Measurements from ENCODE around the gene EEF1A1. TPM values are rescaled to one million over a fixed set of nuclear protein-coding genes. Genes with fewer than 3 reads are reported as not detected.

The EEF1A1 gene
- total RNA-seq, 1 experiment from 2014 or later, result 6,057 TPM

DNA sequence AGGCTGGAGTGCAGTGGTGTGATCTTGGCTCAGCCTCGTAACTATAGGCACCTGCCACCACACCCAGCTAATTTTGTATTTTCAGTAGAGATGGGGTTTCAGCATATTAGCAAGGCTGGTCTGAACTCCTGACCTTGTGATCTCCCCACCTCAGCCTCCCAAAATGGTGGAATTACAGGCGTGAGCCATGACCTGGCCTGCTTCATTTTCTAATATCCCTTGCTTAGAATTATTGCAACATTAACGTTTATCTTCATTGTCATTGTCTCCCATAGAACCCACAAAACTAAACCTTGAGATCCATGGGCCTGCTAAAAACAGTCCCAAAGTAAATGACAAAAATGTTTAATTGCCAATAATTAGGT is 6.1 kb downstream of the EEF1A1 start:
- DNase-seq, result no peak

GRCh38 chr6:73513496-73513854 is 7.4 kb downstream of the EEF1A1 start:
- TF ChIP-seq, protein P1, sequence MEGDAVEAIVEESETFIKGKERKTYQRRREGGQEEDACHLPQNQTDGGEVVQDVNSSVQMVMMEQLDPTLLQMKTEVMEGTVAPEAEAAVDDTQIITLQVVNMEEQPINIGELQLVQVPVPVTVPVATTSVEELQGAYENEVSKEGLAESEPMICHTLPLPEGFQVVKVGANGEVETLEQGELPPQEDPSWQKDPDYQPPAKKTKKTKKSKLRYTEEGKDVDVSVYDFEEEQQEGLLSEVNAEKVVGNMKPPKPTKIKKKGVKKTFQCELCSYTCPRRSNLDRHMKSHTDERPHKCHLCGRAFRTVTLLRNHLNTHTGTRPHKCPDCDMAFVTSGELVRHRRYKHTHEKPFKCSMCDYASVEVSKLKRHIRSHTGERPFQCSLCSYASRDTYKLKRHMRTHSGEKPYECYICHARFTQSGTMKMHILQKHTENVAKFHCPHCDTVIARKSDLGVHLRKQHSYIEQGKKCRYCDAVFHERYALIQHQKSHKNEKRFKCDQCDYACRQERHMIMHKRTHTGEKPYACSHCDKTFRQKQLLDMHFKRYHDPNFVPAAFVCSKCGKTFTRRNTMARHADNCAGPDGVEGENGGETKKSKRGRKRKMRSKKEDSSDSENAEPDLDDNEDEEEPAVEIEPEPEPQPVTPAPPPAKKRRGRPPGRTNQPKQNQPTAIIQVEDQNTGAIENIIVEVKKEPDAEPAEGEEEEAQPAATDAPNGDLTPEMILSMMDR (conservative IDR thresholded peaks at IDR 0.05; ENCODE audit: low read depth, low read length), result no peak
- ATAC-seq (peak; percentile 3), DNase-seq (peak; percentile 26)
- Histone ChIP-seq H3K4me1 (ENCODE audit: insufficient read depth, low read length) (peaks cover 10% of the 10 kb centered on the region; the same call in 1 of the 2 replicates), H3K9me2 (replicated peaks; ENCODE audit: low read length) (no peaks in the 10 kb centered on the region), H3K27ac (ENCODE audit: low read length) (no peak overlapping the region), H3K9ac (ENCODE audit: low read length) (no peak overlapping the region), H3K9me3 (ENCODE audit: low read length) (no peaks in the 10 kb centered on the region), H4K20me1 (ENCODE audit: low read length) (peaks cover 31% of the 10 kb centered on the region), H3F3A (ENCODE audit: low read length, unreplicated experiment) (peaks cover 32% of the 10 kb centered on the region), H3K36me3 (ENCODE audit: low read depth, low read length) (peaks cover 34% of the 10 kb centered on the region), H3K4me3 (ENCODE audit: low read length) (no peak overlapping the region), H2AFZ (ENCODE audit: low read length) (no peak overlapping the region), H3K27me3 (ENCODE audit: low read length) (no peaks in the 10 kb centered on the region), H3K79me2 (ENCODE audit: low read length) (peaks cover 21% of the 10 kb centered on the region), H3K4me2 (ENCODE audit: low read length) (no peak overlapping the region)
- POLR2A ChIA-PET (ENCODE audit: unreplicated experiment), result interaction anchor here (0.6 to 1.0 kb wide), 4 partner anchors 67 to 1207 kb away, joined by 3 to 6 read pairs (median 4); no protein-coding TSS in a partner anchor
- intact Hi-C loops (cut with micrococcal nuclease), result no loop called here
- CTCF ChIA-PET, result no interaction called here
- no TSS peak for BruUV-seq (replicated peaks)

More for the DNA sequence above, 6.1 kb downstream of the EEF1A1 start:
- Histone ChIP-seq H3K4me1 (ENCODE audit: insufficient read depth, low read length) (peaks cover 10% of the 10 kb centered on the region; the same call in 1 of the 2 replicates), H3K36me3 (ENCODE audit: low read depth, low read length) (peaks cover 46% of the 10 kb centered on the region), H3F3A (ENCODE audit: low read length, unreplicated experiment) (peaks cover 37% of the 10 kb centered on the region), H3K27me3 (ENCODE audit: low read length) (no peaks in the 10 kb centered on the region), H3K9me3 (ENCODE audit: low read length) (no peaks in the 10 kb centered on the region), H3K4me2 (ENCODE audit: low read length) (no peak overlapping the region), H3K27ac (ENCODE audit: low read length) (peak overlapping the region; percentile 26; the same call in 1 of the 2 replicates), H2AFZ (ENCODE audit: low read length) (no peak overlapping the region), H3K4me3 (ENCODE audit: low read length) (no peak overlapping the region), H4K20me1 (ENCODE audit: low read length) (peaks cover 40% of the 10 kb centered on the region), H3K9me2 (replicated peaks; ENCODE audit: low read length) (no peaks in the 10 kb centered on the region), H3K79me2 (ENCODE audit: low read length) (peaks cover 33% of the 10 kb centered on the region), H3K9ac (ENCODE audit: low read length) (no peak overlapping the region)
- TF ChIP-seq, protein P1 (conservative IDR thresholded peaks at IDR 0.05; ENCODE audit: low read depth, low read length), result no peak
- TF ChIP-seq EZH2phosphoT487 (IDR thresholded peaks at IDR 0.05; ENCODE audit: borderline replicate concordance, low read length) (no peak), EZH2 (IDR thresholded peaks at IDR 0.05; ENCODE audit: low read length, unreplicated experiment) (no peak)
- no TSS peak for BruUV-seq (replicated peaks)
- POLR2A ChIA-PET (ENCODE audit: unreplicated experiment), result interaction anchor here (0.6 kb wide), 1 partner anchor 102 kb away, joined by 21 read pairs; no protein-coding TSS in a partner anchor
- CTCF ChIA-PET, result no interaction called here
- intact Hi-C loops (cut with micrococcal nuclease), result loop anchor here (1.0 kb wide), 1 partner anchor 96 kb away; no protein-coding TSS in a partner anchor
- ATAC-seq, result no peak

GRCh38 chr6:73511796-73512195 is 9.0 kb downstream of the EEF1A1 start:
- H3K9ac ChIP-seq (ENCODE audit: low read length), result no peak overlapping the region
- CTCF ChIA-PET, result no interaction called here
- no peak overlapping the region for H3K27ac ChIP-seq (ENCODE audit: low read length)
- ATAC-seq (no peak), DNase-seq (peak; percentile 12)
- POLR2A ChIA-PET (ENCODE audit: unreplicated experiment), result interaction anchor here (0.7 kb wide), 1 partner anchor 133 kb away, joined by 4 read pairs; no protein-coding TSS in a partner anchor
- intact Hi-C loops (cut with micrococcal nuclease), result no loop called here
- H3K4me3 ChIP-seq (ENCODE audit: low read length), result no peak overlapping the region
- H3K9me2 ChIP-seq (replicated peaks; ENCODE audit: low read length), result no peaks in the 10 kb centered on the region
- no peak overlapping the region for H2AFZ ChIP-seq (ENCODE audit: low read length)
- H3F3A ChIP-seq (ENCODE audit: low read length, unreplicated experiment), result peaks cover 27% of the 10 kb centered on the region
- no peak overlapping the region for H3K4me2 ChIP-seq (ENCODE audit: low read length)
- H3K9me3 ChIP-seq (ENCODE audit: low read length), result no peaks in the 10 kb centered on the region
- H4K20me1 ChIP-seq (ENCODE audit: low read length), result peaks cover 21% of the 10 kb centered on the region
- peaks cover 7% of the 10 kb centered on the region; the same call in 1 of the 2 replicates for H3K79me2 ChIP-seq (ENCODE audit: low read length)
- H3K27me3 ChIP-seq (ENCODE audit: low read length), result no peaks in the 10 kb centered on the region
- H3K36me3 ChIP-seq (ENCODE audit: low read depth, low read length), result peaks cover 21% of the 10 kb centered on the region
- peaks cover 4% of the 10 kb centered on the region; the same call in 1 of the 2 replicates for H3K4me1 ChIP-seq (ENCODE audit: insufficient read depth, low read length)
- TF ChIP-seq EZH2 (IDR thresholded peaks at IDR 0.05; ENCODE audit: low read length, unreplicated experiment) (no peak), EZH2phosphoT487 (IDR thresholded peaks at IDR 0.05; ENCODE audit: borderline replicate concordance, low read length) (no peak)
- TF ChIP-seq, protein P1 (conservative IDR thresholded peaks at IDR 0.05; ENCODE audit: low read depth, low read length), result no peak
- no TSS peak for BruUV-seq (replicated peaks)
